Neuron (in vitro differentiated cells): ENCODE data around the gene CFAP20DC.
"Not testable (repeated sequence)": the region's sequence is repeated elsewhere in the genome, so short reads cannot be mapped to it uniquely, and the experiment has no call there.

Source experiments
- H2AFZ ChIP-seq: one replicate; pipeline ENCODE4 v1.6.1; 2013; ENCODE audit warnings: low read depth, mild to moderate bottlenecking, inconsistent platforms, low read length, moderate library complexity
- H3K27me3 ChIP-seq: one replicate; pipeline ENCODE4 v1.6.1; 2013; ENCODE audit warnings: low read length; ENCODE audit not compliant: insufficient read depth
- H3K36me3 ChIP-seq: one replicate; pipeline ENCODE4 v1.6.1; 2013; ENCODE audit warnings: low read length; ENCODE audit not compliant: insufficient read depth
- H3K4me1 ChIP-seq: one replicate; pipeline ENCODE4 v1.6.1; 2013; ENCODE audit warnings: low read length; ENCODE audit not compliant: insufficient read depth
- H3K4me3 ChIP-seq: 2 replicates; pipeline ENCODE4 v1.5.1; 2013; ENCODE audit warnings: mild to moderate bottlenecking, low read length, moderate library complexity
- H3K9me3 ChIP-seq: one replicate; pipeline ENCODE4 v1.6.1; 2013; ENCODE audit warnings: low read length

CFAP20DC gene

DNA sequence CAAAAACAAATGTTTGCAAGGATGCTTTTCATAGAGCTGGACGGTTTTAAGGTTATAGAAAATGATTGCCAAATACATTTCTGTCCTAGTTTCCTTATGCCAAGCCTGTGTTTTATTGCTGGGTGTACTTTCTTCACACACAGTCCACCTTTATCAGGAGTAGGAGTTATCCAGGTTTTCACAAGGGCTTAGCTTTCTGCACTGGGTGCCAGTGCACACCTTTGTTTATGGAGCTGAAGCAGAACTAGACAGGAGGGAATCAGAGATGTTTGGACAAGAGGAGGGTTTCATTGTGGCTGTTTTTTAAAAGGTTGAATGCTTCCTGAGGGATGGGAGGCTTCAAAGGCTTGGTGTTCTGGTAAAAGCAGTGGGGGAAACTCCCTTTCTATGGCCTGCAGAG is 353.7 kb downstream of the CFAP20DC start:
- H3K27me3 ChIP-seq = no peaks in the 10 kb centered on the region
- H3K4me3 ChIP-seq = no peak overlapping the region
- H3K9me3 ChIP-seq = peaks cover 4% of the 10 kb centered on the region
- H3K4me1 ChIP-seq = no peaks in the 10 kb centered on the region
- H2AFZ ChIP-seq = no peak overlapping the region
- H3K36me3 ChIP-seq = no peaks in the 10 kb centered on the region

DNA sequence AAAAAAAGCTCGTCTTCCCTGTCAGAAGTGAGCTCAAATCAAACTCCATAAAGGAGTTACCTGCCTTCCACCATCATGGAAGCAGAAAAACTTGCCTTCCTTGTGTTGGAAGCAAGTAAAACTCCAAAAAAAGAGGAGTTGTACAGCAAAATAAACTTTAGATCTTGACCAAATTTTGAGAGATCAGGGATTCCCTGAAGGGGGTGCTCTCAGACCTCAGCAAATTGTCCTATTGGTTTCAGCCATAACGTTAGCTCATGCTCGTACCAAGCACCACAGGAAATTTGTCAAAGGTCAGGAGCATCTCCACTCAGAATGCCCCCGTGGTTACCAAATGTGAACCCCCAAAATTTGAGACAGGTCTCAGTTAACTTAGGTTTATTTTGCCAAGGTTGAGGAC is 354.5 kb downstream of the CFAP20DC start:
- not testable (repeated sequence) for H3K36me3 ChIP-seq, H3K4me1 ChIP-seq, H2AFZ ChIP-seq, H3K4me3 ChIP-seq, H3K9me3 ChIP-seq, H3K27me3 ChIP-seq

GRCh38 chr3:58693940-58694850 is 355.6 kb downstream of the CFAP20DC start:
- Histone ChIP-seq H3K27me3 (no peaks in the 10 kb centered on the region), H3K4me3 (no peak overlapping the region), H2AFZ (no peak overlapping the region), H3K9me3 (peaks cover 7% of the 10 kb centered on the region), H3K4me1 (no peaks in the 10 kb centered on the region), H3K36me3 (no peaks in the 10 kb centered on the region)

DNA sequence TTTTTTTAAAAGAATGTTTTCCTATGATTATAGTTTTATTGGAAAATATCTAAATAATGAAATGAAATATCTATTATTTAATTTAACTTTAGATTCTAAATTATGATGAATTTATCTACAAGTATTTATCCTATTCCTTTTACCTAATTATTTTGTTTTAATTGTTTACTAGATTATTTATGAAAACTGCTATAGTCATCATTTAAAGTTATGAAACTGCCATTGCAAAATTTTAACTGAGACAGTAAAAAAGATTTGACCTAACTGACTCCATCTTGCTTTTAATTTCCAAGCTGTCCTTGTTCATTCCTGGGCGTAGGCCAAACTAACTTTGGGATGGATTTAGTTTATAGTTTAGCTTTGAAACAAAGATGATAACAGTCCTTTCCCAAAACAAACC is 357.3 kb downstream of the CFAP20DC start:
- Histone ChIP-seq H2AFZ (no peak overlapping the region), H3K27me3 (no peaks in the 10 kb centered on the region), H3K4me3 (no peak overlapping the region), H3K36me3 (no peaks in the 10 kb centered on the region), H3K9me3 (peaks cover 7% of the 10 kb centered on the region), H3K4me1 (no peaks in the 10 kb centered on the region)
